OCI-M2 (cell line): Measurements from ENCODE around the gene TNFRSF12A.
"Not testable (repeated sequence)": the region's sequence is repeated elsewhere in the genome, so short reads cannot be mapped to it uniquely, and the experiment has no call there.

Source experiments
- DNase-seq: peaks from one replicate; lab custom pipeline; 2025; ENCODE audit not compliant: unreplicated experiment; lab: John Stamatoyannopoulos, UW

TNFRSF12A gene

GRCh38 chr16:3045758-3046640 is 25.8 kb downstream of the TNFRSF12A start, which contains the start of gene MMP25:
TSS of gene MMP25 (plus strand) at chr16:3046561. CDS start at chr16:3046918, 357 bp downstream.
- DNase-seq: no peak

DNA sequence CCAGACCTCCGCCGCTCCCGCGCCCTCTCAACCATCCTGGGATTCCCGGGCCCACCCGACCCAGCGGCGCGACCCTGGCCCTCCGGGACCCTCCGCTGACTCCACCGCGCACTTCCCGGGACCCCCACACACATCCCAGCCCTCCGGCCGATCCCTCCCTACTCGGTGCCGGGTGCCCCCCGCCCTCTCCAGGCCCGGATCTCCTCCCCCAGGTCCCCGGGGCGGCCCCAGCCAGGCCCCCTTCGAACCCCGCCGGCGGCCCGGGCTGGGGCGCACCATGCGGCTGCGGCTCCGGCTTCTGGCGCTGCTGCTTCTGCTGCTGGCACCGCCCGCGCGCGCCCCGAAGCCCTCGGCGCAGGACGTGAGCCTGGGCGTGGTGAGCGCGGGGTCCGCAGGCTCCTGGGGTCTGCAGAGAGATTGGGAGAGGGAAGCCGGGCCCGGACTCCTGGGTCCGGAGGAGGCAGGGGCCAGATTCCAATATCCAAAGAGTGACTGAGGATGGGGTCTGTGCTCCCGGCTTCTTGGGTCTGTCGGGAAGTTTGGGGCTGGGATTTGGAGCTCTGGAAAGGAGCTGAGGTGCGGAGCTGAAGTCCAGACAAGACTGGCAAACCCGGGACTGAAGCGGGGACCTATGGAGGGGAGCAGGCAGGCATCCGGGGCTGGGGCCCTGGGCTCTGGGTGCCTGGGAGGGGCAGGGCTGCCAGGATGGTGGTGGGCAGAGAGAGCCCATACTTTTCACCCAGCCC is 26.6 kb downstream of the TNFRSF12A start:
- no peak for DNase-seq

DNA sequence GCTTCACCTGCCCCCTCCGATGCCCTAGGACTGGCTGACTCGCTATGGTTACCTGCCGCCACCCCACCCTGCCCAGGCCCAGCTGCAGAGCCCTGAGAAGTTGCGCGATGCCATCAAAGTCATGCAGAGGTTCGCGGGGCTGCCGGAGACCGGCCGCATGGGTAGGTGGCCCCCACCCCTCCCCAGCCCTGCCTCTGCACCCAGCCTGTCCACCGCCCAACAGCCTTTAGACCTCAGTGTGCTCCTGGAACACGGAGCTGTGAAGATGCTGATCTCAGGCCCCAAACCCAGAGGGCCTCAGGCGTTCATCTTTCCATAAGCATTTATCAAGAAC is 27.2 kb downstream of the TNFRSF12A start:
- no peak for DNase-seq

DNA sequence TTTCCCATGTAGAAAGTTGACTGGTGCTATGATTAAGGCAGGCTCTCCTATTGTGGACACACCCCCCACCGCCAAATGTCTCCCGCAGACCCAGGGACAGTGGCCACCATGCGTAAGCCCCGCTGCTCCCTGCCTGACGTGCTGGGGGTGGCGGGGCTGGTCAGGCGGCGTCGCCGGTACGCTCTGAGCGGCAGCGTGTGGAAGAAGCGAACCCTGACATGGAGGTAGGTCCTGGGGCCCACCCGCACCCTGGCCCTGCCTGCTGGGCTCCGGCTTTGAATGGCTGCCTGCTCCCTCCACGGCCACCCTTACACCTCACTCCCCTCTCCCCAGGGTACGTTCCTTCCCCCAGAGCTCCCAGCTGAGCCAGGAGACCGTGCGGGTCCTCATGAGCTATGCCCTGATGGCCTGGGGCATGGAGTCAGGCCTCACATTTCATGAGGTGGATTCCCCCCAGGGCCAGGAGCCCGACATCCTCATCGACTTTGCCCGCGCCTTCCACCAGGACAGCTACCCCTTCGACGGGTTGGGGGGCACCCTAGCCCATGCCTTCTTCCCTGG is 29.8 kb downstream of the TNFRSF12A start:
- no peak for DNase-seq

GRCh38 chr16:3050487-3050886 is 30.3 kb downstream of the TNFRSF12A start:
- no peak for DNase-seq

DNA sequence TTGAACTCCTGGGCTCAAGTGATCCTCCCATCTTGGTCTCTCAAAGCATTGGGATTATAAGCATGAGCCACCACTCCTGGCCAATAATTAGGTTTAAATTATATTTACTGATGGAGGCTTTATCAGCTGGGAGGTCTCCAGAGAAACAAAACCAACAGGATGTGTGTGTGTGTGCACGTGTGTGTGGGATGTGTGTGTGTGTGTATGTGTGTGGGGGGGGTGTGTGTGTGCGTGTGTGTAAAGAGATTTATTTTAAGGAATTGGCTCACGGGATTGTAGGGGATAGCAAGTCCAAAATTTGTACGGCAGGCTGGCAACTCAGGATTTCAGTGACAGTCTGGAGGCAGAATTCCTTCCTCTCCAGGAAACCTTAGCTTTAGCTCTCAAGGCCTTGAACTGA is 30.8 kb downstream of the TNFRSF12A start:
- no peak for DNase-seq

- no peak for DNase-seq
Observed at GRCh38 chr16:3051494-3051893, 31.3 kb downstream of the TNFRSF12A start.

- DNase-seq: not testable (repeated sequence)
Observed at GRCh38 chr16:3052571-3053329, 32.6 kb downstream of the TNFRSF12A start.

DNA sequence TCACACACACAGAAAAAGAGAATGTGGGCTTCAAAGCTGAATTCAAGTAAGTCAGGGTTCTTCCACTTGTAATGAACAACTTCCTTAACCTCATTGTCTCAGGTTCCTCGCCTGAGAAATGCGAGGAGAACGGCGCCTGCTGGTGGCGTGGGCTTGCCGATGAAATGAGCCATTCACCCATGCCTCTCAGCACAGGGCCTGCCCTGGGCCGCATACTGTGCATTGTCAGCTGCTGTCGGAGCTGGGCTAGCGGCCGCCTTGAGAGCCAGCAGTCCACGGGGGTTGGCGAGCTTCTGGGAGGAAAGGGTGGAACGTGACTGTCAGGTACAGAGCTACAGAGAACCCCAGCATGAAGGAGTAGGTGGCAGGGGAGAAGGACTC is 33.2 kb downstream of the TNFRSF12A start:
- DNase-seq: not testable (repeated sequence)

GRCh38 chr16:3054965-3055733 is 35.0 kb downstream of the TNFRSF12A start:
- DNase-seq: no peak

GRCh38 chr16:3055734-3056115 is 35.6 kb downstream of the TNFRSF12A start:
- not testable (repeated sequence) for DNase-seq

GRCh38 chr16:3056336-3057180 is 36.4 kb downstream of the TNFRSF12A start:
- no peak for DNase-seq

DNA sequence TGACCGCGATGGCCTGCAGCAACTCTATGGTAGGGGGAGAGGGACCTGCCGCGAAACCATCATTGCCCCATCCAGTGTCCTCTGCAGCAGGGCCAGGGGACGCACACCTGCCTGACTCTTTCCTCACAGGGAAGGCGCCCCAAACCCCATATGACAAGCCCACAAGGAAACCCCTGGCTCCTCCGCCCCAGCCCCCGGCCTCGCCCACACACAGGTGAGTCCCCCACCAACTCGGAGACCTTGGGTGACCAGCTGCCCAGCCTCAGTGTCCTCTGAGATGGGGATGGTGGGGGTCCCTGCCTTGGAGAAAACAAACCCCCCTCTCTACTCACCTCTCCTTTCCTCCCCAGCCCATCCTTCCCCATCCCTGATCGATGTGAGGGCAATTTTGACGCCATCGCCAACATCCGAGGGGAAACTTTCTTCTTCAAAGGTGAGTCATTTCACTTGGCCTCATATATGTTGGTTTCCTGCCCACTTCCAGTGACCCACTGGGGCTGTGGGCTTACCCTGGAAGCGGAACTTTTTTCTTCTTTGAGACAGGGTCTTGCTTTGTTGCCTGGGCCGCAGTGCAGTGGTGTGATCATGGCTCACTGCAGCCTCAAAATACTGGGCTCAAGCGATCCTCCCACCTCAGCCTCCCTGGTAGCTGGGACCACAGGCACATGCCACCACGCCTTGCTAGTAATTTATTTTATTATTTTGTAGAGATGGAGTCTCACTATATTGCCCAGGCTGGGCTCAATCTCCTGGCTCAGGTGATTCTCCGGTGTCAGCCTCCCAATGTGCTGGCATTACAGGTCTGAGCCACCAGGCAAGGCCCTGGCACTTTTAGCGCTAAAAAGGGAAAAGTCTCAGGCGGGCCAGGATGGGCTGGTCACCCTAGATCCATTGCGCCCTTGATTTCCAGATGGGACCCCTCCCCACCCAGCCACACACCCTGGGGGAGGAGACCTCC is 37.3 kb downstream of the TNFRSF12A start:
- DNase-seq: no peak

DNA sequence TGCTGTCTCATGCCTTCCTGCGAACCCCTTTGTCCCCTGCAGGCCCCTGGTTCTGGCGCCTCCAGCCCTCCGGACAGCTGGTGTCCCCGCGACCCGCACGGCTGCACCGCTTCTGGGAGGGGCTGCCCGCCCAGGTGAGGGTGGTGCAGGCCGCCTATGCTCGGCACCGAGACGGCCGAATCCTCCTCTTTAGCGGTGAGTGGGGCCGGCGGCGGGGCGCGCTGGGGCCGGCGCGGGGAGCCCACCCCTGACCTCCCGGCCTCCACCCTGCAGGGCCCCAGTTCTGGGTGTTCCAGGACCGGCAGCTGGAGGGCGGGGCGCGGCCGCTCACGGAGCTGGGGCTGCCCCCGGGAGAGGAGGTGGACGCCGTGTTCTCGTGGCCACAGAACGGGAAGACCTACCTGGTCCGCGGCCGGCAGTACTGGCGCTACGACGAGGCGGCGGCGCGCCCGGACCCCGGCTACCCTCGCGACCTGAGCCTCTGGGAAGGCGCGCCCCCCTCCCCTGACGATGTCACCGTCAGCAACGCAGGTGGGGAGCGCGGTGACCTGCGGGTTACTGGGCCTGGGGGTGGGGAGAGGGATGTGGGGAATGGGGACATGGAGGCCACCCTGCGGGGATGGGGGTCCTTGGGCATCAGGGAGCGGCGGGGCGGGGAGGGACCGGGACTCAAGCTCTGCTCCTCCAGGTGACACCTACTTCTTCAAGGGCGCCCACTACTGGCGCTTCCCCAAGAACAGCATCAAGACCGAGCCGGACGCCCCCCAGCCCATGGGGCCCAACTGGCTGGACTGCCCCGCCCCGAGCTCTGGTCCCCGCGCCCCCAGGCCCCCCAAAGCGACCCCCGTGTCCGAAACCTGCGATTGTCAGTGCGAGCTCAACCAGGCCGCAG is 38.2 kb downstream of the TNFRSF12A start:
- DNase-seq: no peak

GRCh38 chr16:3059041-3059722 is 39.0 kb downstream of the TNFRSF12A start:
- peak; percentile 50 for DNase-seq

GRCh38 chr16:3059723-3060242 is 39.6 kb downstream of the TNFRSF12A start:
- DNase-seq: no peak
